GM11168 (cell line): ENCODE measurements around the gene PRPSAP2.
"Not testable (repeated sequence)": the region's sequence is repeated elsewhere in the genome, so short reads cannot be mapped to it uniquely, and the experiment has no call there.

ENCODE experiments used
- in situ Hi-C: fragments of 300-500 bp; cut with MboI; formaldehyde crosslinking; loops from one replicate; pipeline ENCODE4 v1.12.0; 2022; ENCODE audit warnings: low sequenced_read_pairs; ENCODE audit not compliant: unreplicated experiment

Gene PRPSAP2, protein sequence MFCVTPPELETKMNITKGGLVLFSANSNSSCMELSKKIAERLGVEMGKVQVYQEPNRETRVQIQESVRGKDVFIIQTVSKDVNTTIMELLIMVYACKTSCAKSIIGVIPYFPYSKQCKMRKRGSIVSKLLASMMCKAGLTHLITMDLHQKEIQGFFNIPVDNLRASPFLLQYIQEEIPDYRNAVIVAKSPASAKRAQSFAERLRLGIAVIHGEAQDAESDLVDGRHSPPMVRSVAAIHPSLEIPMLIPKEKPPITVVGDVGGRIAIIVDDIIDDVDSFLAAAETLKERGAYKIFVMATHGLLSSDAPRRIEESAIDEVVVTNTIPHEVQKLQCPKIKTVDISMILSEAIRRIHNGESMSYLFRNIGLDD

DNA sequence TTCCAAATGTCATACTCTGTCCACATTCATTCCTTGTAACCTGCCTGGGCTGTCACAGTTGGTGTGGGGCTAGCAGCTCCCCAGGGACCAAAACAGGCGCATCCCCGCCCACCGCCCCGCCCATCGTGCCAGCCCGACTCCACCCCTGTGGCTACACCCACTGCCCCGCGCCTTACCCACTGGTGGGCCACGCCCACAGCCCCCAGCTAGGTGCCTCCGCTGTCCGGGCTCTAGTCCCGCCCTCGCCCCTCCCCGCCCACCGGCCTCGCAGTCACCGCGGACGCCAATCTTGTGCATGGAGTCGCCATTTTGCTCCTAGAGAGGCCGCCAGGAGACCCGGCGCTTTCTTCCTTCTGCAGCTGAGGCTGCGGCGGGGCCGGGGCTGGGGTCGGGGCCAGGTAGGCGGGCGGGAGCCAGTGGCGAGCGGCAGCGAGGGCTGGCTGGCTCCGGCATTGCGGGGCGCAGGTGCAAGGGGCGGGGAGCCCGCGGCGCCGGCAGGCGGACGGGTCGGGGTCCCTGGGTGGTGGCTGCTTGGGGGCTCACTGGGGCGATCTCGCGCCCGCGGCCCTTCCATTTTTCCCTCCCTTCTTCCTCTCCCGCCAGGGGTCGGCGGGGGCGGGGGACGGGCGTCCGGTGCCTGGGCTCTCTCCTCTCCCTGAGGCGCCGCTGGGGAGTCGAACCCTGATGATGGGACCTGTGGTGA is at the start of gene PRPSAP2:
Gene PRPSAP2 (plus strand): TSS at position 268 of the 703 bp plus-strand sequence. CDS start 7,703 bp downstream, outside the sequence.
- in situ Hi-C loops: no loop called here

DNA sequence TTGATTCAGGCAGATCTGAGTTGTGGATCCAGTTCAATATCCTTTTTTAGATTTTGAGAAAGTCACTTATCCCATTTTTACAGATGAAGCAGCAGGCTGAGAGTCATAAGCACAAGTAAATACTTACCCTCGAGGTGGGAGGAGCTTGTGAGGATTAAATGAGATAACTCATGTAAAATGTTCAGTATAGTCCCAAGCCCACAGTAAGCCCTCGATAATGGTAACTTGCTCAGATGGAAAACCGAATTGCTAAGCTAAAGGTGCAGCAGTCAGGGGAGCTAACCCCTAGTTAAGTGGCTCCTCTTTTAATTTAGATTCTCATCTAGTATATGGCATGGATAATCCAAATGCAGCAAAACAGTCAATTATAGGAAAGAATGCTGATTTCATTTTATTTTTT is 42.0 kb upstream of the PRPSAP2 start:
- in situ Hi-C loops: loop anchor here (25.0 kb wide), 1 partner anchor 121 kb away; no protein-coding TSS in a partner anchor

DNA sequence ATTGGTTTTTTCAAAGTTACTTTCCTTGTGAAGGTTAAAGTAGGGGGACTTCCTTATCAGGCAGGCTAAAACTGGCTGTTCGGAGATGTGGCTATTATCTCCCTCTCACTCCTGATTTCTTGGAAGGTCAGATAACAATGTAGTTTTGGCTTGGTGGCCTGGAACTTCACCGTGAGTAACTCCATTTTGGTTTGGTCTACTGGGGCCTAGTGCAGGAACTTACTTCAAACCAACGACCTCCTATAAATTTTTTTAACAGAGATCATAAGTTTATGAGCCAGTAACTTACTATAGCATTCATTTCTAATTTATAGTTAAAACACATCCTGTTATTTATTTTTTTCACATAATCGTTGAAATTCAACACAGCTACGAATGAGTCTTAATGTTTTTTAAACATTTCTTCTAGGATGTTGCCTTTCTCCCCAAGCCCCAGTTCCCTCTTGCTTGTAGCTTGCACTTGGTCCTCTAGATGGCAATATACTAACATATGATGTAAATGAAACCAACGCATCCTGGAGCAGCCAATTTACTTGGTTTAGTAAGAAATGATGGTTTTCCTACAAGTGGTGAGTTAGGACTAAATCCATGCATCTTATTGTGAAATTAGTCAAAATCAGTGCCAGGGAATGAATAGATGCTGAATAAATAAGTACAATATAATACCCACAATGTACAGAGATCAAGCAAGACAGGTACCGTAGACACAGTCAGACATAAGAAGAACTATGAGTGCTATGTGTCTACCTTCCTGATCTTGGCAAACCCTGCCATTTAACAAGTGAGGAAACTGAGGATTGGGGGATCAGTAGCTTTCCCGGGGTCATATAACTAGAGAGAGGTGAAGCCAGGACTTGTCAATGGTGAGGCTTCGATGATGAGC is 41.2 kb upstream of the PRPSAP2 start:
- in situ Hi-C loops: loop anchor here (25.0 kb wide), 1 partner anchor 121 kb away; no protein-coding TSS in a partner anchor

DNA sequence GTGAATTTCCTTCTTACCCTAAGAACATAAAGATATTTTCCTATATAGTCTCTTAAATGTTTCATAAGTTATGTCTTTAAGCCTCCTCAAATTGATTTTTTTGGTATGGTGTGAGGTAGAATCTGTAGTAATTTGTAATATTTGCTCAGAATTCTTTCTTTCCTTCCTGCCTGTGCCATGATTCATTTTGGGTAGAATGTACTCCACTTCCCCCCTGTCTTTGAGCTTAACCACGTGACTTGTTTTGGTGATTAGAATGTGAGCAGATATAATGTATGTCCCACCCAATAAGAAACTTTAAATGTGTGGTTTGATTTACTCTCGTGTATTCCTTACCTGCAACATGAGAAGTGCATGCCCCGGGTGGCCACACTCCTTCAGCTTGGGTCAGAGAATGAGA is 36.5 kb upstream of the PRPSAP2 start:
- in situ Hi-C loops: loop anchor here (25.0 kb wide), 1 partner anchor 116 kb away; no protein-coding TSS in a partner anchor

DNA sequence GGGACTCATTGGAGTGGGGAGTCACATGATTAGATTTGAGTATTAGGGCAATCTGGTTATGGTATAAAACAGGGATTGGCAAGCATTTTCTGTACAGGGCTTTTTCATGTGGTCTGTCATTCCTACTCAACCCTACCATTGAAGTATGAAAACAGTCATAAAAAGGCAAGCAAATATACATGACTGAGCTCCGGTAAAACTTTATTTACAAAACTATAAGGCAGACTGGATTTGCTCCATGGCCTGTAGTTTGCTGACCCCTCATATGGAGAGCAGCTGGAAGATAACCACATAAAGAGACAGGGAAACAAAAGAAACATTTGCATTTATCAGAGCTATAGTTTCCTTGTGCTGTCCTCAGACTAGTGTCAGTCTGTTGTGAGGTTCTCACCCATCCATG is 30.3 kb upstream of the PRPSAP2 start:
- in situ Hi-C loops: loop anchor here (25.0 kb wide), 1 partner anchor 1510 kb away; no protein-coding TSS in a partner anchor

DNA sequence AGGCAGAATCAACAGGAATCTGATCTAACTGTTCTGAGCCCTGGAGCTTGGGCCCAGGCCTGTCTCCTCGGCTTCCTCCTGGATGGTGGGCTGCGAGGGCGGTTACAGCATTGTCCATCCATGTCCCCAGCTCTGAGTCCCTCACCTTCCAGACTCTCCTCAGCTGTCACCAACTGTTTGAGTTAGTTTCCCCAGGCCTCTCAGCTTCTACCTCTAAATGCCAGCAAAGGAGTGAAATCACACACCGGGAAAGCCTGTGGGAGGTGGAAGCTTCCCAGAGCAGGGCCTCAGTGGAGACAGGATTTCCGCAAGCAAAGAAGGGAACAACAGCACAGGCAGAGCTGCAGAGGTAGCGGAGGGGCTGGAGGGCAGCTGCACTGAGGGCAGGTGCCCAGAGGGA is 9.4 kb upstream of the PRPSAP2 start:
- in situ Hi-C loops: loop anchor here (25.0 kb wide), 1 partner anchor 1489 kb away; no protein-coding TSS in a partner anchor

DNA sequence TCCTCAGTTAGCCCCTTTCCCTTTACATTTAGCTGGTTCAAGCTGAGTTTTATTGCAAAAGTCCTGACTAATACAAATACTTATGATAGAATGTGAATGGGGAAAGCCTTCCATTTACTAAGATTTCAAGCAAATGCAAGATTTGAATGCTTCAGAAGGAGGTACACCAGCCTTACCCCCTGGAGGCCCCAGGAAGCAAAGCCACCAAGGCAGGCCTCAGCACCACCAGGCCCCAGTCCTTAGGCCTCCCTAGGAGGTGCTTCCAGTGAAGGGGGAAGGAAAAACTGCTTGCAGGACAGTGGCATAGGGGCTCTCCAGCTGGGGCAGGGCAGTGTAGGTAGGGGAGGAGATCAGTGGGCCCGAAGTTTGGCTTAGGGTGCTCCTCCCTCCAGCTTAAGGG is 7.3 kb upstream of the PRPSAP2 start:
- in situ Hi-C loops: no loop called here

DNA sequence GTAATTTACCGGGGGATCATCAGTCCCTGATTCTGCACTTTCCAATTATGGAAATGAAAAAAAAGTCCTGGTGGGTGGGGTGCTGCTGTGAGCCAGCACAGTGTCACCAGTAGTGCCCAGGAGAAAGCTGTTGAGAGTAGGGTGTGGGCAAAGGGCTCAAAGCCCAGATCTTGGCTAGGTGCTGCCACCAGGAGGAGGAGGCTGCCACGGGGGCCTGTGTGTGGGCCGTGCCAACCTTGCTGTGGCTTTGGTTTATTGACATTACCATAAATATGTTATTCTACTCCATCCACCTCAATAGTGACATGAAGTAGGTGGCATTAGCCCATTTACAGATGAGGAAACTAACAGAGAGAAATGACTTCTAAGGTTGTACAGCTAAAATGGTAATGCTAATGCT is 6.7 kb upstream of the PRPSAP2 start:
- in situ Hi-C loops: no loop called here

DNA sequence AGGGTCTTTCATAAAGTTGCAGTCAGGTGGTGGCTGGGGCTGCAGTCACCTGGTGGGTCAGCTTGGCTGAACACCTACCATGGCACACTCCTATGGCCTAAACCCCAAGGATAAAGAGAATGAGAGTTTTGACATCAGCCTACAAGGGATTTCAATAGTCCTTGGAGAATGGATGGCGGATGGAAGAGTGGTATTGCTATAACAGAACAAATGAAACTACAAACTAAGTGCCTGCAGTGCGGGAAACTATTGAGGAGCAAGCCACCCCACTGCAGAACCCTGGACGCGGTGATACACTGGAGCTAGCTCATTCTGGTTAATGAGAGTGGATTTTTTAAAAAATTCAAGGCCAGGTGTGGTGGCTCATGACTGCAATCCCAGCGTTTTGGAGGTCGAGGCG is 3.0 kb upstream of the PRPSAP2 start:
- in situ Hi-C loops: no loop called here

DNA sequence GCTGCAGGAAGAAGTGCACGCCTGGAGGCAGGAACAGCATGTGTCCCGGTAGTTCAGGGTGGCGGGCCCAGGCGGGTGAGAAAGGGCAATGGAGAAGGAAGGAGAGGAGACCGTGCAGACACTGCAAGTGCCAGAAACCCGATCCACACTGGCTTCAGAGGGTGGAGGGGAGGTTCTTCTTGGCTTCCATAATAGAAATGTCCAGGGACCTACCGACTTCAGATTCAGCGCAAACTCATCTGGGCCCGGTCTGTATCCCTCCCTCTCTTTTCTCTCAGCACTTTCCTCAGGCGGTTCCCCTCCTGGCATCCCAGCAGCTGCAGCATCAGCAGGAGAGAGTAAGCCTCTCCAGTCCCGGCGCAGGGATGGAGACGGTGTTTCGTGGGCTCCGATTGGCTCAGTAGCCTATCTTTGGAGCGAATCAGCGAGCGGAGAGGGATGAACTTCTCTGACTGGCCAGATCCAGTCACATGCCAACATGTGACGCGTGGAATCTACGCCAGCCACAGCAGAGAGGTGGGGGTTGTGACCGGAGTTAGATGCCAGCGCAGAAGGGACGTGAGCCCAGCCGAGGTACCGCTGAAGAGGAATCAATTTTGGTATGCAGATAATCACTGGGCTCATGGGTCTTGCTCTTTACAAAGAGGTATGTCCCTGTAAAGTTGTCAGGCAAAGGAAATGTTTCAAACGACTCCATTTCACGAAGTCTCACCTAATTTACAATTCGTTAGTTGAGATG is 1.9 kb upstream of the PRPSAP2 start:
- in situ Hi-C loops: no loop called here

DNA sequence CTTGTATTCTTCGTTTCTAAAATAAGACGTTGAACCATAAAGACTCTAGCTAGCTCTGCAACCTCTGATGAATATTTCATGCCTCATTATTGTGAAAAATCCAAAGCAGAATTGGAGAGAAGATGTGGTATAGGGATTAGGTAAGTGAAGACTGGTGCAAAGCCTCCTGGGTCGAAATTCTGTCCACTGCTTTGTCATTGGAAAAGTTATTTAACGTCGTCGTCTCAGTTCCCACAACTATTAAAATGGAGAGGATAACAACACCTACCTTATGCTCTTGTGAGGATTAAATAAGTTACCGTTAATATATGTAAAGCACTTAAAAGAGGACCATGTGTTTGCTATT is 1.4 kb upstream of the PRPSAP2 start:
- in situ Hi-C loops: no loop called here

DNA sequence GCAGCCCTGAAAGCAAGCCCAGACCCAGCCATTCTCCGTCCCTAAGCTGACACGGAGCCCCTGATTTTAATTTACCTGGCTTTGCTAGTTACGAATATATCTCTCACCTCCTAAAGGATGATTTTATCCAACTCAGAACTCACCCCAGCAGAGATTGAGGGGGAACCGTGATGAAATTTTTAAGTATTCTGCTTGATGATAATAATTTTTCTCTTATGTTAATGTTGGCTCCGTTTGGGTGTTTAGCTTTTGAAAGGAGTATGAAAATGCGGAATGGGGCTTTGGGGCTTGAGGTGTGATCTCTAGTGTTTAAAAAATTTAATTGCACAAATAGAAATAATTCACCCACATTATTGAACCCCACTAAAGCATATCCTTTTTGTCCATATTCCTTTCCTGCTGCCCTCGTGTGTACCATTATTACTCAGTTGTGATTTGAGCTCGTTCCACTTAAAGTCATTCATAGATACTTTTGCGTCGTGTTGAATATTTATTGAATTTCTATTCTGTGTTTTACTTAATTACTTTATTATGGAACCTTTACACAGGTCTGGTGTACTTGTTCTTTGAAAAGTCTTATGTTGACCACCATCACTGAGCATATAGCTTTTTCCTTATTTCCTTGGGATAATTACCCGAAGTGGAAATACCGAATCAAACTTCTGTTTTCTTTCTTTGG is 775 bp downstream of the PRPSAP2 start:
- in situ Hi-C loops: no loop called here

DNA sequence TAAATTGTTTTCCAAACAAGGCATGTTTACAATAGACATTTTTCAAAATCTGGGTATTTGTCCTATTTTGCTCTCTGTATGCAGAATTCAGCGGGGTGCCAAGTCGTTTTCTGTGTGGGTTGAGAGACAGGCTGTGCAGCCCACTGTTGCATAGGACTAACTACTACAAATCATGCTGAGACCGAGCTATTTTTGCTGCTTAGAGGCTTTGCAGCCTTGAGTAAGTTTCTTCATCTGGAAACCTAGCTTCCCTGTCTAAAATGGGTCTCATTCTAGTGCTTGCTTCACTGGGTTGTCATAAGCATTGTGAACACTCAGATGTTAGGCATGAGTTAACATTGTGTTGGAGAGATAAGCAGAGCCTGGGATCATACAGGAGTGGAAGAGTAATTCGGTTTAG is 1.3 kb downstream of the PRPSAP2 start:
- in situ Hi-C loops: no loop called here

DNA sequence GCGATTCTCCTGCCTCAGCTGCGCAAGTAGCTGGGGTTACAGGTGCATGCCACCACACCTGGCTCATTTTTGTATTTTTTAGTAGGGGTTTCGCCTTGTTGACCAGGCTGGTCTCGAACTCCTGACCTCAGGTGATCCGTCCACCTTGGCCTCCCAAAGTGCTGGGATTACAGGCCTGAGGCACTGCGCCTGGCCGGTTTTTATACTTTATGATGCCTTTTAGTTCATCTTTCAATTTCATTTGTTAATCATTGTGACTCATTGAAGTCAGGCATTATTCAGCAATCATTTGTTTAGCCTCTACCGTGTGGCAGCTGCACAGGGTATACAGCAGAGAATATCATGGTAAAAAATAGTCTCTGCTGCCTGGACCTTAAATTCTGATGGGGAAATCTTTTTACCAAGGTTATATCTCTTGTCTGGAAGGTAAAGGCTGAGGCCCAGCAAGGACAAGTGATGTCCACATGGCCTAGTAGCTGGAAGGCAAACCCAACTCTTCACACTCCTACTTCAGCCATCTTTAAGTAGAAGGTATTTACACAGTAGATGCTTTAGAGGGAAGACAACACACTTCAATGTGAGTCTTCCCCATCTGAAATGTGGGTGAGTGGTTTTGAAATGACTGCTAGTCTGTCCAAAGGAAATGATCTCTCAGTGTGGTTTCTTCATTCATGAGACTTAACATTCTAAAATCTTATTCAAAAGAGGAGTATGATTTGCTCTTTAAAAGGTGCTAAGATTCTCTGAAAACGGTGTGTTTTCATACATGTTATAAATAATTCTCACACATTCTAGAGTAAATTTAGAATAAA is 2.4 kb downstream of the PRPSAP2 start:
- in situ Hi-C loops: no loop called here

DNA sequence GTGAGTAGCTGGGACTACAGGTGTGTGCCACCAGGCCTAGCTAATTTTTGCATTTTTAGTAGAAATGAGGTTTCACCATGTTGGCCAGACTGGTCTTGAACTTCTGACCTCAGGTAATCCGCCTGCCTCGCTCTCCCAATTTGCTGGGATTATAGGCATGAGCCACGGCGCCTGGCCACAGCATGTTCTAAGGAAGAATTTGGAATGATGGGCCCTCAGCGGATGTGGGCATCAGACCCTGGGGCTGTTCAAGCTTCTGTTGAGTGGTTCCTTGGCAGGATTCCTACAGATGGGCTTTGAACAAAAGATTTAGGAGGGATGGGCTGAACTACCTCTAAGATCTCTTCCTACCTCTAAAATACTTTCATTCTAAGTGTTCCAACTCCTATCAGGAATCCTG is 4.1 kb downstream of the PRPSAP2 start:
- in situ Hi-C loops: no loop called here

DNA sequence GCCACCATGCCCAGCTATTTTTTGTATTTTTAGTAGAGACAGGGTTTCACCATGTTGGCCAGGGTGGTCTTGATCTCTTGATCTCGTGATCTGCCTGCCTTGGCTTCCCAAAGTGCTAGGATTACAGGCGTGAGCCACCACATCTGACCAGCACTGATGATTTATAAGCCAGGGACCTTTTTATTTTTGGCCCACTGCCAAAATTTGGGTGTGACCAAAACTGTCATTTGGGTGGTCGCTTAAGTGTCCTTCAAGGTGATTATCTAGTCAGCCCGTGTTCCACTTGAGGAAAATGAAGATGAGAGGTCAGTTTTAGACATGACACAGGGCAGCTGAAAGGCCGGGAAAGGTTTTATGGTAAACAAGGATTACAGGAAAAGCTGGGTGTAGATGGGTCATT is 7.1 kb downstream of the PRPSAP2 start:
- in situ Hi-C loops: not testable (repeated sequence)

DNA sequence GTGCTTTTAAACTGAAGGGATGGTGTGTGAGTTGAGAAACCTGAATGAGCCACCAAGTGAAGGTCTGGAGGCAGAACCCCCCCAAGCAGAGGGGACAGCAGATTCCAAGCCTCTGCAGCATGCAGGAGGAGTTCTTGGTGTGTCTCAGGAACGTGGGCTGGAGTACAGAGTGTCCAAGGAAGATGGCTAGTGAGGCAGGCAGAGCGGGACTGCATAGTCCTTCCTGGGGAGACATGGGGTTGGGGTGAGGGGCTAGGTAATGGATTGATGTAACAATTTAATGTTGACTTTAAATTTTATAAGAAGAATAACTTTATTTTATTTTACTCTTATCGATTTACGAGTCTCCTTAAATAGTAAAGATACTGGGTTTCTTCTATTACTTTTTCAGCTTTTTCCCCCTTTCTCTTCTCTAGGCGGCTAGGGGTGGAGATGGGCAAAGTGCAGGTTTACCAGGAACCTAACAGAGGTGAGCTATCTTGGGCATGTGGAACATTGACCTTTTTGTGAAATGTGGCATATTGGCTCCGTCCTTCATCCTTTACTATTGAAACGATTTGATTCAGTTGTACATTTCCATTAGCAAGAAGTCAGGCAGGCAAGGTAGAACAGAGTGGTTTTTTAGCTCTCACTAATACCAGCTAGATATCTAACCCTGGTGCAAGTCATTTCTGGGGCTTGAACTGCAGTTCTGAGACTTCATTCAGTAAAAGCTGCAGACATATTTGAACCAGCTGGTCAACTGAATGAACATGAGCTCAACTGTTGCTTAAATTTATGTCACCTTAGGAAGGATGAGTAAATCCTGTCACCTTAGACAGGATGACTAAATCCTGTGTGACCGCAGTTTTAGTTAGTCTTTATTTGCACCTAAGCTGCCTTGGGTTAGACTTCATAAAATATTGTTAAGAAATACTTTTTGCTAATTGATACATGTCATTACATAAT is 9.2 kb downstream of the PRPSAP2 start:
- in situ Hi-C loops: no loop called here
